GM21528 (cell line): ENCODE measurements around the gene TCF7L2.
"Not testable (repeated sequence)": the region's sequence is repeated elsewhere in the genome, so short reads cannot be mapped to it uniquely, and the experiment has no call there.

Source experiments
- ATAC-seq: cut with Tn5 transposase; IDR thresholded peaks from one replicate; pipeline ENCODE4 v1.9.1; 2021; ENCODE audit warnings: mild to moderate bottlenecking, moderate library complexity; ENCODE audit not compliant: unreplicated experiment, low FRiP score

TCF7L2 gene

GRCh38 chr10:113087165-113088029 lies 137.3 kb downstream of the TCF7L2 start:
- ATAC-seq: no peak

GRCh38 chr10:113088194-113088593 lies 138.1 kb downstream of the TCF7L2 start:
- ATAC-seq: no peak

GRCh38 chr10:113089551-113089950 lies 139.5 kb downstream of the TCF7L2 start:
- ATAC-seq: no peak

GRCh38 chr10:113091920-113092319 lies 141.9 kb downstream of the TCF7L2 start:
- ATAC-seq: no peak

- no peak for ATAC-seq
Observed at GRCh38 chr10:113093188-113094113, 143.4 kb downstream of the TCF7L2 start.

- peak; percentile 74 for ATAC-seq
Observed at GRCh38 chr10:113094114-113094486, 144.1 kb downstream of the TCF7L2 start.

- no peak for ATAC-seq
Observed at GRCh38 chr10:113095419-113096127, 145.5 kb downstream of the TCF7L2 start.

- no peak for ATAC-seq
Observed at GRCh38 chr10:113096128-113096996, 146.3 kb downstream of the TCF7L2 start.

- no peak for ATAC-seq
Observed at GRCh38 chr10:113097036-113097435, 147.0 kb downstream of the TCF7L2 start.

GRCh38 chr10:113099431-113100183 lies 149.6 kb downstream of the TCF7L2 start:
- no peak for ATAC-seq

- ATAC-seq: no peak
Observed at GRCh38 chr10:113100281-113100680, 150.2 kb downstream of the TCF7L2 start.

GRCh38 chr10:113103131-113103840 lies 153.2 kb downstream of the TCF7L2 start:
- no peak for ATAC-seq

- ATAC-seq: no peak
Observed at GRCh38 chr10:113104047-113104446, 154.0 kb downstream of the TCF7L2 start.

GRCh38 chr10:113108194-113108835 lies 158.3 kb downstream of the TCF7L2 start:
- ATAC-seq: no peak

GRCh38 chr10:113108948-113109347 lies 158.9 kb downstream of the TCF7L2 start:
- no peak for ATAC-seq

- ATAC-seq: not testable (repeated sequence)
Observed at GRCh38 chr10:113109482-113109881, 159.4 kb downstream of the TCF7L2 start.

- no peak for ATAC-seq
Observed at GRCh38 chr10:113111260-113111659, 161.2 kb downstream of the TCF7L2 start.
